DOHH2 (cell line): ENCODE results near the gene FNDC3B.

Experiments
- H3F3A ChIP-seq: fragments of 200-600 bp; sonication (generic), shearing (Covaris generic); 2 replicates; pipeline ENCODE4 v1.6.0; 2016; ENCODE audit warnings: antibody characterized with exemption, mild to moderate bottlenecking; ENCODE audit not compliant: control insufficient read depth, insufficient read depth
- H3K27ac ChIP-seq: fragments of 200-600 bp; sonication (generic); 2 replicates; pipeline ENCODE4 v1.5.1; 2014; ENCODE audit warnings: low read depth, mild to moderate bottlenecking, low read length, moderate library complexity
- H3K27me3 ChIP-seq: fragments of 200-600 bp; sonication (generic); 2 replicates; pipeline ENCODE4 v1.6.1; 2014; ENCODE audit warnings: mild to moderate bottlenecking, low read length, mixed read lengths; ENCODE audit not compliant: control insufficient read depth
- H3K36me3 ChIP-seq: fragments of 200-600 bp; sonication (generic); 2 replicates; pipeline ENCODE4 v1.6.1; 2014; ENCODE audit warnings: mild to moderate bottlenecking, low read length, moderate library complexity, mixed read lengths; ENCODE audit not compliant: control insufficient read depth
- H3K4me1 ChIP-seq: fragments of 200-600 bp; sonication (generic); 2 replicates; pipeline ENCODE4 v1.6.1; 2014; ENCODE audit warnings: mild to moderate bottlenecking, low read length, mixed read lengths; ENCODE audit not compliant: control insufficient read depth
- H3K4me2 ChIP-seq: fragments of 200-600 bp; sonication (generic); 2 replicates; pipeline ENCODE4 v1.6.0; 2014; ENCODE audit warnings: mild to moderate bottlenecking, low read length, moderate library complexity
- H3K4me3 ChIP-seq: fragments of 200-600 bp; sonication (generic); 2 replicates; pipeline ENCODE4 v1.5.1; 2014; ENCODE audit warnings: mild to moderate bottlenecking, low read length, mixed read lengths
- H3K79me2 ChIP-seq: fragments of 200-600 bp; sonication (generic); 2 replicates; pipeline ENCODE4 v1.6.1; 2014; ENCODE audit warnings: mild to moderate bottlenecking, low read length, mixed read lengths; ENCODE audit not compliant: control insufficient read depth
- H3K9me2 ChIP-seq: fragments of 200-600 bp; sonication (generic); replicated peaks from 2 replicates; pipeline ENCODE4 v1.6.1; 2014; ENCODE audit warnings: mild to moderate bottlenecking, low read length, mixed read lengths; ENCODE audit not compliant: control insufficient read depth
- H3K9me3 ChIP-seq: fragments of 200-600 bp; sonication (generic); 2 replicates; pipeline ENCODE4 v1.6.1; 2014; ENCODE audit warnings: antibody characterized with exemption, low read length, mixed read lengths; ENCODE audit not compliant: control insufficient read depth, insufficient read depth
- H4K20me1 ChIP-seq: fragments of 200-600 bp; sonication (generic); 2 replicates; pipeline ENCODE4 v1.6.0; 2014; ENCODE audit warnings: low read depth, mild to moderate bottlenecking, antibody characterized with exemption, low read length, moderate library complexity; ENCODE audit not compliant: control insufficient read depth, insufficient read depth
- CTCF ChIP-seq: fragments of 200-600 bp; sonication (generic); IDR thresholded peaks from one replicate; pipeline ENCODE4 v1.5.1; 2014; ENCODE audit warnings: antibody characterized with exemption, mild to moderate bottlenecking, low read depth, low read length; ENCODE audit not compliant: poor library complexity, severe bottlenecking
- EZH2phosphoT487 ChIP-seq: fragments of 200-600 bp; sonication (generic); IDR thresholded peaks from 2 replicates; pipeline ENCODE4 v1.6.1; 2017; ENCODE audit warnings: borderline replicate concordance, mild to moderate bottlenecking, antibody characterized with exemption, low read length, moderate library complexity, mixed read lengths

FNDC3B gene

GRCh38 chr3:172048599-172048998 is 9.2 kb downstream of the FNDC3B start:
- Histone ChIP-seq H3K4me2 (no peak overlapping the region), H3K36me3 (no peaks in the 10 kb centered on the region), H3K4me3 (no peak overlapping the region), H3K27me3 (no peaks in the 10 kb centered on the region), H3K27ac (no peak overlapping the region), H3K79me2 (peaks cover 9% of the 10 kb centered on the region), H4K20me1 (no peaks in the 10 kb centered on the region), H3K9me3 (no peaks in the 10 kb centered on the region), H3K9me2 (no peaks in the 10 kb centered on the region), H3F3A (no peaks in the 10 kb centered on the region), H3K4me1 (no peaks in the 10 kb centered on the region)
- TF ChIP-seq CTCF, result no peak
- TF ChIP-seq EZH2phosphoT487, result no peak

- no peaks in the 10 kb centered on the region for H3K36me3 ChIP-seq
- TF ChIP-seq CTCF, result no peak
- TF ChIP-seq EZH2phosphoT487, result no peak
- H4K20me1 ChIP-seq, result no peaks in the 10 kb centered on the region
- H3F3A ChIP-seq, result no peaks in the 10 kb centered on the region
- H3K4me3 ChIP-seq, result no peak overlapping the region
- no peaks in the 10 kb centered on the region for H3K9me3 ChIP-seq
- no peaks in the 10 kb centered on the region for H3K27me3 ChIP-seq
- 0 out of 2 replicates have a peak, but pooled peaks cover 3% of the 10 kb centered on the region for H3K79me2 ChIP-seq
- H3K27ac ChIP-seq, result no peak overlapping the region
- no peak overlapping the region for H3K4me2 ChIP-seq
- H3K4me1 ChIP-seq, result peaks cover 21% of the 10 kb centered on the region
- H3K9me2 ChIP-seq, result no peaks in the 10 kb centered on the region
These were observed 12.1 kb downstream of the FNDC3B start for GRCh38 chr3:172051310-172051956.

GRCh38 chr3:172051957-172052354 is 12.6 kb downstream of the FNDC3B start:
- Histone ChIP-seq H3K36me3 (no peaks in the 10 kb centered on the region), H3K27ac (no peak overlapping the region), H4K20me1 (no peaks in the 10 kb centered on the region), H3K9me3 (no peaks in the 10 kb centered on the region), H3K4me1 (peaks cover 21% of the 10 kb centered on the region), H3K4me3 (no peak overlapping the region), H3K27me3 (no peaks in the 10 kb centered on the region), H3K79me2 (peaks cover 4% of the 10 kb centered on the region; the same call in 1 of the 2 replicates), H3K9me2 (no peaks in the 10 kb centered on the region), H3F3A (no peaks in the 10 kb centered on the region), H3K4me2 (no peak overlapping the region)
- TF ChIP-seq CTCF, result no peak
- TF ChIP-seq EZH2phosphoT487, result no peak
